ENCODE measurements around the gene INSR.
"Not testable (repeated sequence)": the region's sequence is repeated elsewhere in the genome, so short reads cannot be mapped to it uniquely, and the experiment has no call there.

The INSR gene

GRCh38 chr19:7191946-7192691, 102.1 kb downstream of the INSR start:
- DNase-seq: peak; percentile 22 to 58 (median 56)

GRCh38 chr19:7188698-7189629, 105.2 kb downstream of the INSR start:
- DNase-seq: no peak

- DNase-seq: no peak
Measured at GRCh38 chr19:7187605-7188339, 106.4 kb downstream of the INSR start.

- no peak for DNase-seq
Measured at GRCh38 chr19:7182489-7182888, 111.7 kb downstream of the INSR start.

GRCh38 chr19:7179917-7180306, 114.3 kb downstream of the INSR start:
- DNase-seq: no peak

GRCh38 chr19:7177926-7178325, 116.3 kb downstream of the INSR start:
- DNase-seq: no peak

GRCh38 chr19:7176792-7177191, 117.4 kb downstream of the INSR start:
- DNase-seq: no peak

GRCh38 chr19:7172794-7173193, 121.4 kb downstream of the INSR start:
- no peak for DNase-seq

- DNase-seq: no peak
Measured at GRCh38 chr19:7170983-7171382, 123.2 kb downstream of the INSR start.

- DNase-seq: no peak
Measured at GRCh38 chr19:7168941-7169340, 125.3 kb downstream of the INSR start.

GRCh38 chr19:7161292-7161691, 132.9 kb downstream of the INSR start:
- no peak for DNase-seq

GRCh38 chr19:7159105-7159933, 134.9 kb downstream of the INSR start:
- peak; percentile 89 to 96 (median 91) for DNase-seq

GRCh38 chr19:7153022-7153421, 141.2 kb downstream of the INSR start:
- no peak for DNase-seq

GRCh38 chr19:7152568-7152967, 141.6 kb downstream of the INSR start:
- no peak for DNase-seq

- DNase-seq: no peak
Measured at GRCh38 chr19:7149956-7150705, 144.1 kb downstream of the INSR start.

- DNase-seq: not testable (repeated sequence)
Measured at GRCh38 chr19:7147119-7147675, 147.0 kb downstream of the INSR start.

- DNase-seq: peak in 2 of 4 experiments; percentile 20 to 54
Measured at GRCh38 chr19:7146086-7146485, 148.1 kb downstream of the INSR start.

- no peak for DNase-seq
Measured at GRCh38 chr19:7145494-7145893, 148.7 kb downstream of the INSR start.

- no peak for DNase-seq
Measured at GRCh38 chr19:7142771-7143170, 151.4 kb downstream of the INSR start.

- DNase-seq: no peak
Measured at GRCh38 chr19:7140137-7140536, 154.1 kb downstream of the INSR start.

- DNase-seq: no peak
Measured at GRCh38 chr19:7139095-7139494, 155.1 kb downstream of the INSR start.

Measured in suppressor macrophage (primary cell).